Fibroblast of skin of scalp (primary cell): ENCODE measurements around the gene GSTO1. TPM values are rescaled to one million over a fixed set of nuclear protein-coding genes. Genes with fewer than 3 reads are reported as not detected.
A peak's percentile ranks its signal among the peaks of the same experiment; 100 is the strongest.
"Not testable (repeated sequence)": the region's sequence is repeated elsewhere in the genome, so short reads cannot be mapped to it uniquely, and the experiment has no call there.

ENCODE experiments used
- DNase-seq: peaks from one replicate; pipeline ENCODE4 v3.0.0-alpha.2; 2013
- polyA plus RNA-seq, 2 experiments: library from polyadenylated mRNA; unstranded; fragments of 120-200 nt; gene quantifications; one replicate each; pipeline ENCODE4 v1.2.1, GENCODE V29; 2013; ENCODE audit not compliant: insufficient read length in 2 of 2

Gene GSTO1
- 110 TPM for polyA plus RNA-seq (2013, experiment 1 of 2; ENCODE audit: insufficient read length)
- 99.8 TPM for polyA plus RNA-seq (2013, experiment 2 of 2; ENCODE audit: insufficient read length)

DNA sequence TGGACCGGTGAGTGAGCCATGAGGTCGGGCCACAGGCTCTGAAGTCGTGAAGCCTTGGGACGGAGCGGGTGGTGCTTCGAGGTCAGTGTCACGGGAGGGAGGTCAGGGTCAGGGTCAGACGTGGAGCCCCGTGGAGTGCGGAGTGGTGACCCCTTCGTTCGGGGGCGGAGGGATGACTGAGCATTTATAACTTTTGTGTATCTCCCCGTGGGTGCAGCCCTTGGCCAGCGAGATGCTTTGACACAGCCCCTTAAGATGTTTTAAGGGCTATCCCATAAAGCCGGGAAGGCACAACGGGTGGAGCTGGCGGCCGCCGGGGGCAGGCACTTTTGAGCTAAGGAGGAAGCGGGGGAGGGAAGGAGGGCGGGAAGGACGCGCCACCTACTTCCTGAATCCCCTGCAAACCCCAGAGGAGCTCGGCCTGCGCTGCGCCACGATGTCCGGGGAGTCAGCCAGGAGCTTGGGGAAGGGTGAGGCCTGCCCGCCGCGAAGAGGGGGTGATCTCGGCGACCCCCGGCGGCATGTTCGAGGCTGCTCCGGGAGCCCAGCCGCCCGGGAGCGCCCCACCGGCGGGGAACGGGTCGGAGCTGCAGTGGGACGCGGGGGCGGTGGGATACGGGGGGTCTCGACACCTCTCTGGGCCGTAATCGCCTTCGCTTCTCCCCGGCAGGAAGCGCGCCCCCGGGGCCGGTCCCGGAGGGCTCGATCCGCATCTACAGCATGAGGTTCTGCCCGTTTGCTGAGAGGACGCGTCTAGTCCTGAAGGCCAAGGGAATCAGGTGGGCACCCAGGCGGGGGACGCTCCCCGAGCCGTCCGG, at the start of gene GSTO1:
GSTO1 (plus strand) TSS at position 400 of the 818 bp plus-strand sequence; CDS start at position 437, 37 bp downstream.
- DNase-seq: peak; percentile 73

DNA sequence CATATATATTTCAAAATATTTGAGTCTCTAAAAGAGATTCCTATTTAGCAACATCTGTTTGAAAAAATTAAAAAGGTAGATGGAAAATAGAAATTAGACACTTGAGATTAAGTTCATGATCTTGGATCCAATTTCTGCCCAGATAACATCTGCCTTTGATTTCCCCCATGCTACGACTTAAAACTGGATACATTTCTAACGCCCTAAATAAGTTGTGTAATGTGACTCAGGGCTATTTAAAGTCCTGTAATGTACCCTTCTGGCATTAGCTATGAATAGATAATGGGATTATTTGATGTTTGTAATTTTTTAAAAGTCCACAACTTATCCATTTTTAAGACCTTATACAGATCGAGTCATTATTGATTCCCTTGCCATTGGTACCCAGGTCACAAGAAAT, 46.0 kb upstream of the GSTO1 start:
- no peak for DNase-seq

DNA sequence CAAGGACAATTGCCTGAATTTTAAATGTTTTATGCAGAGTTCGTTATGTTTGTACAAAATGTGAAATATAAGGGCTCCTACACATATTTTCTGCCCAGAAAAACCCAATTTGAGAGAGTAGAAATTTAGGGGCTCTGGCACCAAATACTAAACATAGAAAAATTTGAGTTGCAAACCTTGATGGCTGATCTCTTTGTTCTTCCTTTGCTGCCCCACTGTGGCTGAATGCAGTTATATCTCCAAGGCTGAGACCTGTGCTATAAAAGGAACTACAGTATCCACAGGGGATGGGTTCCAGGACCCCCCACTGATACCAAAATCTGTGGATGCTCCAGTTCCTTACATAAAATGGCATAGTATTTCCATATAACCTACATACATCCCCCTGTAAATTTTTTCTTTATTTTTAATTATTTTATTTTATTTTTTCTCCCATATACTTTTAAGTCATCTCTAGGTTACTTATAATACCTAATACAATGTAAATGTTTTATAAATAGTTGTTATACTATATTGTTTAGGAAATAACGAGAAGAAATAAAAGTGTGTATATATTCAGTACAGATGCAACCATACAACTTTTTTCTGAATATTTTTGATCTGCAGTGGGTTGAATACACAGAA, 45.0 kb upstream of the GSTO1 start:
- peak; percentile 50 for DNase-seq

DNA sequence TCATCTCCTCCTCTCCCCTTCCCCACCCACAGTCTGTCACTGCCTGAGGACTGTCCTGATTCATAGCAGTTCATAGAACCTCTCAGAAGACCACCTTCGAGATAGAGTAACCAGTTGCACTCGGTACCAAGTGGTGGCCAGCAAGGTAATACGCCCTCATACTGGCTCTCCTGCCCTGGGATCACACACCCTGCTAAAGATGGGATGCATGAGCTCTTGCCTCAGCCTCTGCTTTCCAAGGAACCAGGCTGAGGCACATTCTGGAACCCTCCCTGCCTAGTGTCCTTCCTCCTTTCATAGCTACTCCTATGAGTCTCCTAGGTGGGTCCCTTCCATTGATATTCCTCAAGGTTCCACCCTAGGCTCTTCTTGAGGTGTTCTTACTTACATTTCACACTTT, 38.1 kb upstream of the GSTO1 start:
- DNase-seq: no peak

DNA sequence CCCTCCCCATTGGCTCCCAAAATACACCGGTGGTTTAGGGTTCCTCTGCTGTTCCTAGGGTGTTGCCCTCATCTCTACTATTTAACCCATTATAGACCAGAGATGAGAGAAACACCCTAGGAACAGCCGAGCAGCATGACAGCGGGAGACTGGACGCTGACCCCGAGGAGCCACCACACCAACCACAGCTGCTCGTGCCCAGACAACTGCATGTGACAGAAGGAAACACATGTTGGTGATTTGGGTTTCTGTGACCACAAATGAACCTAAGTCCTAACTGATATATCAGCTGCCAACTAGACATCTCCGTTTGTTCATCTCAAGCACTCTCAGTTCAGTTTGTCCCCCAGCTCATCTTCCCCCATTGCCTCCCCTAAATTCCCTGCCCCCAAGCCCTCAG, 35.9 kb upstream of the GSTO1 start:
- no peak for DNase-seq

DNA sequence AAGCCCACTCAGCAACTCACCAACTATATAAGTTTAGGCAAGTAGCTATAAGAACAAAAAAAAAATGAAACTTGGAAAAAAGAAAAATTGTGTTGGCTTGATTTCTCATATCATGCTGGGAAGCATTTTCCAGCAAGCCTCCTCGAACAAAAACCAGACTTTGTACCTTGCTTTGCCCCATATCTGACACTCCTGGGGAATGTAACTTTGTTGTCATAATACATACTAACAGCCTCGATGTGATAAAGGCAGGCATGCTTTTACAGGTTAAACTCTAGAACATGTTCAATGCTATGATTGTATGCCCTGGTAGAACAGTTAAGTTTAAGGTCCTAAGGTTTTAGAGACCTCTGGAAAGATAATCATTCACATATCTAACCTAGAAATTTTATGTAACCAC, 34.2 kb upstream of the GSTO1 start:
- no peak for DNase-seq

DNA sequence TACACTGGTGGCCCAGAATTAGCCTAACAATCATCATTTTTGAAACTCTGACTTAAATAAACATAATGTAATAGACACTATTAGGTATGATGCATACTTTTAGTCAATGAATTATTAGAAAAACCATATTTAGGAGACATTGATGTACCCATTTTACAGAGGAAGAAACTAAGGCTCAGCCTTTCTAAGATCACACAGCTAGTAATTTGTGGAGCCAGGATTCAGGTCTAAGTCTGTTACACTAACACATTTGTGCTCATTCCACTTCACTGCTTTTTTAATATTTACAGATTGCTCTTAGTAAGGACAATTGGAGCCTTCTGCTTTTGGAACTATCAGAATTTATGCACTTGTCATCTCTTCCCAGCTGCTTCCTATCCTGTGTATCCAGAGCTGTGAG, 31.4 kb upstream of the GSTO1 start:
- no peak for DNase-seq

DNA sequence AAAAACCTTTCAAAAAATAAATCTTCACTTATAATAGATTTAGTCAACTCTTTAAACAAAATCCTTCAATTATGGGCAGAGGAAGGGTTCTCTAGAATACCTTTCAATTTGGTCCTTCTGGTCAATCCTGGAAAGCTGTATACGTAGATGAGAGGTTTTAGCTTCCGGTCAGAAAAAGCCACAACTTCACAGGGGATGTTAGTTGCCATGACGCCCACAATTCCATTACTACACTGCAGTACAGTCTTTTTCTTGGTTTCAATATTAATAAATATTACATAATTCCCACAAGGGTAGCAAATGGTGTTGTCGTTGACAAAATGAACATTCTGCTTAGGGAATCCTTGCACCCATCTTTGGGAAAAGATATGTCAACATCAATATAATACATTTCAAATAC, 24.2 kb upstream of the GSTO1 start:
- DNase-seq: no peak

DNA sequence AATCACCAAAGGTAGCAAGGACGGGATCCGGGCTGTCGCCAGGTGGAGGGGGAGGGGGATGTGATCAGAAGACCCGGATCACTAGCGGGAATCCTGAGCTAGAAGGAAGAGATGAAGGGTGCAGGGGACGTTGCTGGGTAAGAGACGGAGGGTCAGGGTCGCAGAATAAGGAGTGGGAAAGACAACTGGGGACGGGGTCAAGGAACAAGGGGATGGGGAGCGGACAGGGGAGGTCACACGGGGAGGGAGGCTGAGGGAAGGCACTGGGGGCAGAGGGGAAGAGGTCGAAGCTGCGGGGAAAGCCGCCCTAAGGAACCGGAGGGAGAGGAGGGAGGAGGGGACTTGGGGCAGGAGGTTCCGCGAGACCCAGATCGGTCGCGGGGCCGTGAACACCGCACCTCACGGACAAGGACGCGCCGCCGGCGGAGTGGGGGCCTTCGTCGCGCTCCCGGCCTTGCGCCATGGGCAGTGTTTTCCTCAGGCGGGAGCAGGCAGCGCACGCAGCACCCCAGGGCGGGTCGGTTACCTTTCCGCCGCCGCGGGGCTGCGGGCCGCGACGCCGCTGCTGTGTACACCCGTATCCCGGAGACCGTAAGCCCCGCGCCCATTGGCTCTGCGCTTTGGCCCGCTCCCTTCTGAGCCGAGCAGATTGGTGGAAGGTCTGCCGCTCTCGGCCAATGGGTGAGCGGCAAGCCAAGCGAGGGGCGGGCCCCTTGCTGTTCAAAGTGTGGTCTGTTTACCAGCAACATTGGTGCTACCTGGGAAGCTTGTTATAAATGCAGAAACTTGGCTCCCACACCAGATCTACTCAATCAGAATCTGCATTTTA, 22.7 kb upstream of the GSTO1 start, which contains the start of gene CFAP43:
CFAP43 (minus strand) TSS at position 581 of the 829 bp plus-strand sequence; CDS start at position 463, 118 bp downstream.
- DNase-seq: peak; percentile 94

DNA sequence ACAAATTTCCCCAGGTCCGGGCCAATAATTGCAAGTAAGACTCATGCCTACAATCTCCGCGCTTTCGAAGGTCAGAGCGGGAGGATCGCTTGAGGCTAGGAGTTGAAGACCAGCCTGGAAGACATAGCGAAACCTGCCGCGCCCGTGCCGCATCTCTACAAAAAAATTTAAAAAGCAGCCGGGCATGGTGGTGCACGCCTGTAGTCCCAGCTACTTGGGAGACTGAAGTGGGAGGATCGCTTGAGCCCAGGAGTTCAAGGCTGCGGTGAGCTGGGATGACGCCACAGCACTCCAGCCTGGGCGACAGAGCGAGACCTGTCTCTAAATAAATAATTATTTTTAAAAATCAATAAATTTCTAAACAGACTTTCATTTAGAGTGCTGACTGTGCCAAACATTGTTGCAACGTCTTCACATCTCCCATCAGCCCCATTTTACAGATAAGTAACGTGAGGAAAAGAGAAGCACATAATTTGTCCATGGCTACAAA, 22.0 kb upstream of the GSTO1 start:
- DNase-seq: no peak

DNA sequence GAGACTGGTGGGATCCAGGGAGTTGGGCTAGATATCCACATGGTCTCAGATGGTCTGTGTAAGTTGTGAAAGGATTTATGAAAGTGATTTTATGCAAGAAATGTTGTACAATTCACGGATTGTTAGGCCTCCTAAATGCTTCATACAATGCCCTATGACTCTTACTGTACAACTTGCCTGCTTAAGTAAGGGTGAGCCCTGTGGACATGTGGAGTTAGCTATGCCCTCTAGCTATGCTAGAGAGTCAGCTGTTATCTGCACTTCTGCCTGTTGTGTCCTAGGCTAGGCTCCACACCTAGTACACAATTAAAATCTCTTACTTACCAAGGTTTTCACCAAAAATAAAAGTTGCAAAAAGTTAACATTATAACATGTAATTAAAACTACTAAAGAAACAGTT, 20.9 kb upstream of the GSTO1 start:
- DNase-seq: no peak

DNA sequence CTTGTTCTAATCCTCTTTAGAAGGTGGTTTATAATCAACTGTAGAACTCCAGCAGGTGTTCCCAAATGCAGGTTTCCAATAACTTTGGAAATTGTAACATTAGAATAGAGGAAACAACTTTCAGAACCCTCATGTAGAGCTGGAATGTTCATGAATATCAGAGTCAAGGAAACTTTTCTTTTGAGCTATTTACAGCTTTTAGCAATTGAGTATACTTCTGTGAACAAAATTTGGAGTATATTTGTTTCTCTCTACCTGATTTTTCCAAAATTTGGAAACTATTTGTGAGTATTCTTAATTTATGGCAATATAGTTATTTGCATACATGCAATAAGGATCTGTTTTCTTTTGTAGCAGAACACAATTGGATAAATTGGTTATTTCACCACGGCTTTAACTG, 19.8 kb upstream of the GSTO1 start:
- DNase-seq: no peak

DNA sequence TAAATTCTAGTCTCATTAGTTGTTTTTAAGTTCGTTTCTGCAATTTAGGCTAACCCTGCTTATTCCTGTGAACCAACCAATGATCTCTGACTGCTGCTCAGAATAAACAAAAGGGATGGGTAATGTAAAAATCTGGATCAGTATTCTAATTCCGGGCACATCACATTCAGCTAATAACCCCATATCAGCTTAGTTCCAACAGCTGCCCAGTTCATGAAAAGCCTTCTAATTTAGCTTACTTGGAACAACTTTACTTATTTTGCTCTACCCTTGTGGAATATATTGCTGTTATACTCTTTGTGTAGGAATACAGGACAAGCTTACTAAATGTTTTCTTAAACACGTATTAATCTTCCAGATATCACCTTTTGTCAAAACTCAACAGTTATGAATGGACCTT, 18.9 kb upstream of the GSTO1 start:
- no peak for DNase-seq

DNA sequence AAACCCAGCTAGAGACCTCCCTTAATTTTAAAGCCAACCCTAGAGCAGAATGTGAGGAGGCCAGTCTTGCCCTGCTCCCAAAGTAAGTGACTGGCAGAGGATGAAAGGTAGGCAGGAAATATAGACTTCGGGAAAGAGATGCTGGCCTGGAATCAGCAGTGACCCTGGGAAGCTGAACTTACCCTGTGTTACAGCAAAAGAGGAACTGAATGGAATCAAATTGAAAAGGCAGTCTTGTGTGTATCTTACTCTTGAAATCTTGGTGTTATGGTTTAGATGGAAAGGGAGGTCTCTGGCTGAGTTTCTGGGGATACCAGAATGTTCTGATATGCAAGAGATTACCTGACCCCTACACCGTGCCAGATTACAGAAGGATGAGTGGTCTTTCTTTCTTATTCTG, 14.6 kb upstream of the GSTO1 start:
- DNase-seq: no peak

DNA sequence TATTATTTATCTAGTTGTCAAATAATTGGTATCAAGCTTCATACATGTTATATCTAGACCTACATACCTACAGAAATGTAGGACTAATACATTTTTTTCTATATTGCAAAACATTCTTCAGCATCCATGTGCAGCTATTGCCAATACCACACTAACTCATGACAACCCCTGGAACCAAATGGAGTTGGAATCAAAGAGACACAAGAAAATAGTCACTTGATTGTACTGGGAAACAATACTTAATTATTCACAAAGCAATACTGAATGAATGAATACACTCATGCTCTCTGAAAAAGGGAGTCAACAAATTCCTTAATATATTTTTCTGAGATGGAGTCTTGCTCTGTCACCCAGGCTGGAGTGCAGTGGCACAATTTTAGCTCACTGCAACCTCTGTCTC, 12.1 kb upstream of the GSTO1 start:
- DNase-seq: no peak

DNA sequence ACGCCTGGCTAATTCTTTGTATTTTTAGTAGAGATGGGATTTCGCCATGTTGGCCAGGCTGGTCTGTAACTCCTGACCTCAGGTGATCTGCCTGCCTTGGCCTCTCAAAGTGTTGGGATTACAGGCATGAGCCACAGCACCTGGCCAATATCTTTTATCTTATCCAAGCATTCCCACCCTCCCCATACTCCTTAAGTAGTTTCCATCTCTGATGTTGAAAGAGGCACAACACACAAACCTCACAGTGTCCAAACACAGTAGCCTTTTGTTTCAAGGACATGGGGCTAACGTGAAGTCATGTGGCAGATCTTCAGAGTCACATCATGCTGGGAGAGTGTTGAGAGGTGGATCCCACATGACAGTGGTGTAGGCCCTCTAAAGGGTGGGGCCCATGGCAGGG, 11.7 kb upstream of the GSTO1 start:
- DNase-seq: not testable (repeated sequence)

DNA sequence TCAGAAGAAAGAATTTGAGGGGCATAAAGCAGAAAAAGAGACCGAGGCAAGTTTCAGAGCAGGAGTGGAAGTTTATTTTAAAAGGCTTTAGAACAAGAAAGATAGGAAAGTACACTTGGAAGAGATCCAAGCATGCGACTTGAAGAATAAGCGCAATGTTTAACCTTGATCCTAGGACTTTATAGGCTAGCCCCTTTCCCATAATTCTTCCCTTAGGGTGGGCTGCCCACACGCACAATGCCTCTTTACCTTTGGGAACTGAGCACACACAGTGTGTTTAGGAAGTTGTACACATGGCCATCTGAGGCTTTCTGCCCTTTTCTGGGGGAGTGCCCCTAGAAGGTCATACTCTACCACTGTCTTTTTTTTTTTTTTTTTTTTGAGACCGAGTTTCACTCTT, 11.2 kb upstream of the GSTO1 start:
- DNase-seq: no peak

DNA sequence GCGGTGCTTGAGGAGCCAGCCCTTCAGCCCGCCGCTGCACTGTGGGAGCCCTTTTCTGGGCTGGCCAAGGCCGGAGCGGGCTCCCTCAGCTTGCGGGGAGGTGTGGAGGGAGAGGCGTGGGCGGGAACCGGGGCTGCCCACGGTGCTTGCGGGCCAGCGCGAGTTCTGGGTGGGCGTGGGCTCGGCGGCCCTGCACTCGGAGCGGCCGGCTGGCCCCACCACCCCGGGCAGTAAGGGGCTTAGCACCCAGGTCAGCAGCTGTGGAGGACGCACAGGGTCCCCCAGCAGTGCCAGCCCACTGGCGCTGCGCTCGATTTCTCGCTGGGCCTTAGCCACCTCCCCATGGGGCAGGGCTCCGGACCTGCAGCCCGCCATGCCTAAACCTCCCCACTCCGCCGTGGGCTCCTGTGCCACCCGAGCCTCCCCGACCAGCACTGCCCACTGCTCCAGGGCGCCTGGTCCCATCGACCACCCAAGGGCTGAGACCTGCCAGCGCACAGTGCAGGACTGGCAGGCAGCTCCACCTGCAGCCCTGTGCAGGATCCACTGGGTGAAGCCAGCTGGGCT, 9.5 kb upstream of the GSTO1 start:
- no peak for DNase-seq

DNA sequence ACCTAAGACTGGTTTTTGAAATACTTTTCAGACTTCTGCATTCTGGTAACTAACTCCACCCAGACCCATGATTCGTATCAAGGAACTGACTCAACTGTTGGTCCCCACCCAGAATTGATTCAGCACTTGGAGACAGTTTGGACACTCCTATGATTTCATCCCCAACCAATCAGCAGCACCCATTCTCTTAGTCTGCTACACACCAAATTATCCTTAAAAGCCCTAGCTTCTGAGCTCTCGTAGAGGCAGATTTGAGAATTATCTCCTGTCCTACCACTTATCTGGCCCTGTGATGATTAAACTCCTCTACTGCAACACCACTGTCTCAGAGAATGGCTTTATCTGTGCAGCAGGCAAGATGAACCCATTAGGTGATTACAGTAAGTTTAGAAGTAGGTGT, 7.7 kb upstream of the GSTO1 start:
- peak; percentile 24 for DNase-seq

DNA sequence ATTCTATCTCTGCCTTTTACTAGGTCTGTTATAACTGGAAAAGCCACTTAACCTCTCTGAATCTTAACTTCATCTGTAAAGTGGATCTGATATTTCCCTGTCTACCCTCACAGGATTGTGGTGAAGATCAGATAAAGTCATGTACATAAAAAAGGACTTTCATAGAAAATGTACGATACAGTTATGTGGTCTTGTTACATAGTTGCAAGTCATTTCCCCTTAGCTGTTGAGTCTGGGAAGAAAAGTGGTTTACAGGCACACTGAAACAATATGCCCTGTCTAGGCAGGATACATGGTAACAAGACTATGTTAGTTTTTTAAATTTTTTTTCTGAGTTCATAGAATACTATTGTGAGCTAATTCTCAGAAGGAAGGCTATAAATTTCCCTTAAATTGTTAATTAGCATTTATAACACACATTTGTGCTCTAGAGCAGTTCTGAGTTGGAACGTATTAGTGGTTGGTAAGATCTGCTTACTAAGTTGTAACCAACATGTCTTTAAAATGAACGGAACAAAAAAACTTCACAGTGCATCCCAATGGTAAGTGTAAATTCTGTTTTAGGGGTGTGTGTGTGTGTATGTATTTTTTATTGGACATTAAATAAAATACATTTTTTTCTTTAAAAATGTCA, 7.1 kb upstream of the GSTO1 start:
- DNase-seq: no peak

DNA sequence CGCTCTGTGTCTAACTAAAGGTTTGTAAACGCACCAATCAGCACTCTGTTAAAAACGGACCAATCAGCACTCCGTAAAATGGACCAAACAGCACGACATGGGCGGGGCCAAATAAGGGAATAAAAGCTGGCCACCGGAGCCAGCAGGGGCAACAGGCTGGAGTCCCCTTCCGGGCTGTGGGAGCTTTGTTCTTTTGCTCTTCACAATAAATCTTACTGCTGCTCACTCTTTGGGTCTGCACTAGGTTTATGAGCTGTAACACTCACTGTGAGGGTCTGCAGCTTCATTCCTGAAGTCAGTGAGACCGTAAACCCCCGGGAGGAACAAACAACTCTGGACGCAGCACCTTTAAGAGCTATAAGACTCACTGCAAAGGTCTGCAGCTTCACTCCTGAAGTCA, 5.8 kb upstream of the GSTO1 start:
- DNase-seq: not testable (repeated sequence)

DNA sequence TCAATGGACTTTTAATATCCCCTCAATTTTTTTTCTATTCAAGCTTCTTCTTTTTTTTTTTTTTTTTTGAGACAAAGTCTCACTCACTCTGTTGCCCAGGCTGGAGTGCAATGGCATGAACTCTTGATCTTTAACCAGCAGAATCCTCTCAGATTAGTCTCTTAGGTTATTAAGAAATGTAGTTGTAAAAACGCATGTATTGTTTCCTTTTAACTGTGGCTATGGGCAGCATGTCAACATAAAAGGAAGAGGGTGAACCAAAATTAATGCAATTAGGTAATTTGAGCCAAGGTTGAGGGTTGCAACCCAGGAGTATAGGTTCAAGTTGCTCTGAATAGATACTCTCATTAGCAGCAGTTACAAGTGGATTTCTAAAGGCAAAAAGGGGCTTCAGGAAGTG, 4.3 kb upstream of the GSTO1 start:
- no peak for DNase-seq
